Left kidney (tissue), 2 donors: ENCODE data around the gene TIGD3. TPM values are rescaled to one million over a fixed set of nuclear protein-coding genes. Genes with fewer than 3 reads are reported as not detected.

Experiments
- DNase-seq: peaks from one replicate; pipeline ENCODE4 v3.0.0-alpha.2; 2013
- polyA plus RNA-seq: library from polyadenylated mRNA; unstranded; fragments of 120-200 nt; gene quantifications from one replicate; pipeline ENCODE4 v1.2.1, GENCODE V29; 2013; ENCODE audit not compliant: insufficient read length

Gene TIGD3
- polyA plus RNA-seq, 1 donor: 0.60 TPM

- DNase-seq: no peak
Measured at GRCh38 chr11:65390099-65390941, 35.8 kb downstream of the TIGD3 start.

- DNase-seq: no peak
Measured at GRCh38 chr11:65390996-65391395, 36.4 kb downstream of the TIGD3 start.

GRCh38 chr11:65392186-65392829 lies 37.8 kb downstream of the TIGD3 start:
- DNase-seq: no peak

GRCh38 chr11:65392899-65393298 lies 38.3 kb downstream of the TIGD3 start:
- no peak for DNase-seq

GRCh38 chr11:65393513-65394079 lies 39.0 kb downstream of the TIGD3 start:
- no peak for DNase-seq

- no peak for DNase-seq
Measured at GRCh38 chr11:65394125-65394536, 39.6 kb downstream of the TIGD3 start.

- no peak for DNase-seq
Measured at GRCh38 chr11:65395961-65396530, 41.5 kb downstream of the TIGD3 start.

- no peak for DNase-seq
Measured at GRCh38 chr11:65396769-65397745, 42.5 kb downstream of the TIGD3 start.

- DNase-seq: no peak
Measured at GRCh38 chr11:65398362-65398910, 43.9 kb downstream of the TIGD3 start.

- DNase-seq: no peak
Measured at GRCh38 chr11:65399249-65399648, 44.7 kb downstream of the TIGD3 start.

GRCh38 chr11:65399845-65400244 lies 45.3 kb downstream of the TIGD3 start:
- DNase-seq: no peak

- DNase-seq: no peak
Measured at GRCh38 chr11:65400307-65401072, 45.9 kb downstream of the TIGD3 start.

GRCh38 chr11:65401073-65401802 lies 46.7 kb downstream of the TIGD3 start:
- DNase-seq: no peak

- no peak for DNase-seq
Measured at GRCh38 chr11:65401803-65402248, 47.3 kb downstream of the TIGD3 start.

GRCh38 chr11:65402790-65403189 lies 48.2 kb downstream of the TIGD3 start:
- DNase-seq: no peak

GRCh38 chr11:65403607-65404121 lies 49.1 kb downstream of the TIGD3 start:
- DNase-seq: no peak

- no peak for DNase-seq
Measured at GRCh38 chr11:65404210-65404609, 49.7 kb downstream of the TIGD3 start.

GRCh38 chr11:65404638-65405339 lies 50.2 kb downstream of the TIGD3 start:
- DNase-seq: no peak
